ENCODE results near the gene MED28.

DNA sequence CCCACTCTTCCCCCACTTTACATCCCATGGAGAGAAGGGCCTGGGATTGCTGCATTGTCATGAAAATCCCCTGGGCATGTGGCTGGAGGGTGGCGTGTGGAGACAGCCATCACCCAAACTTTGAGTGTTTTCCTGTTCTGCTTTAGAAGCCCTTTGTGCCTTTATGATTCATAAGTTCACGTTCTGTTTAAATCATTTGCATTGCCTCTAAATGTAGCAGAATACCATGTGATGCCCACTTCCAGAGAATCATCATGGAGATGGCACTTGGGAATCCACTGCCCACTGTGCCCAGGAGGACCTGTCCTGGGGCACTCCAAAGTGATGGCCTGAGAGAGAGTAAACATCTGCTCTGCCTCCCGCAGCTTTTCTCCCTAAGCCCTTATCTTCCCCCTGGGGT lies 52.8 kb downstream of the MED28 start:
- TF ChIP-seq, protein P1, sequence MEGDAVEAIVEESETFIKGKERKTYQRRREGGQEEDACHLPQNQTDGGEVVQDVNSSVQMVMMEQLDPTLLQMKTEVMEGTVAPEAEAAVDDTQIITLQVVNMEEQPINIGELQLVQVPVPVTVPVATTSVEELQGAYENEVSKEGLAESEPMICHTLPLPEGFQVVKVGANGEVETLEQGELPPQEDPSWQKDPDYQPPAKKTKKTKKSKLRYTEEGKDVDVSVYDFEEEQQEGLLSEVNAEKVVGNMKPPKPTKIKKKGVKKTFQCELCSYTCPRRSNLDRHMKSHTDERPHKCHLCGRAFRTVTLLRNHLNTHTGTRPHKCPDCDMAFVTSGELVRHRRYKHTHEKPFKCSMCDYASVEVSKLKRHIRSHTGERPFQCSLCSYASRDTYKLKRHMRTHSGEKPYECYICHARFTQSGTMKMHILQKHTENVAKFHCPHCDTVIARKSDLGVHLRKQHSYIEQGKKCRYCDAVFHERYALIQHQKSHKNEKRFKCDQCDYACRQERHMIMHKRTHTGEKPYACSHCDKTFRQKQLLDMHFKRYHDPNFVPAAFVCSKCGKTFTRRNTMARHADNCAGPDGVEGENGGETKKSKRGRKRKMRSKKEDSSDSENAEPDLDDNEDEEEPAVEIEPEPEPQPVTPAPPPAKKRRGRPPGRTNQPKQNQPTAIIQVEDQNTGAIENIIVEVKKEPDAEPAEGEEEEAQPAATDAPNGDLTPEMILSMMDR (IDR thresholded peaks at IDR 0.05): no peak
- TF ChIP-seq EZH2 (IDR thresholded peaks at IDR 0.05; ENCODE audit: borderline replicate concordance, insufficient read depth, low read depth, low read length, poor library complexity, severe bottlenecking): no peak

All from B cell (primary cell).